ENCODE results near the gene ABTB2.

ABTB2 gene

DNA sequence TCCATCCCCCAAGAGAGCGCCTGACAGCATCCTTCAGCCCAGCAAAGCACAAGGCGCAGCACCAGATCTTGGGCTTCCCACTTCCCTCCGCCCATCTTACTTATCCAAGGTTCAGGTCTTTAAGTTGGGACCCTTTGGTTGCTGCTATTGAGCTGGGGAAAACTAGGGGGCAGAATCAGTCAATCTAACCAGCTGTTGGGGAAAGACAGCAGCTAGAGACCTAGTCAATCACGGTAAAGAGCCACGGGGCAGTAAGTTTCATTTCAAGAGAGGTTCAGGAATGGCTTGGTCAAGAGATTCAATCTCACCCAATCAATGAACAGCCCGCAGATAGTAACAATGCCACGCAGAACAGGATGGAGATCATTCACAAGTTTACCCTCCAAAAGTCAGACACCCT lies 1.7 kb downstream of the ABTB2 start:
- H3K27ac ChIP-seq (replicated peaks) = no peak overlapping the region
- TF ChIP-seq, protein P1, sequence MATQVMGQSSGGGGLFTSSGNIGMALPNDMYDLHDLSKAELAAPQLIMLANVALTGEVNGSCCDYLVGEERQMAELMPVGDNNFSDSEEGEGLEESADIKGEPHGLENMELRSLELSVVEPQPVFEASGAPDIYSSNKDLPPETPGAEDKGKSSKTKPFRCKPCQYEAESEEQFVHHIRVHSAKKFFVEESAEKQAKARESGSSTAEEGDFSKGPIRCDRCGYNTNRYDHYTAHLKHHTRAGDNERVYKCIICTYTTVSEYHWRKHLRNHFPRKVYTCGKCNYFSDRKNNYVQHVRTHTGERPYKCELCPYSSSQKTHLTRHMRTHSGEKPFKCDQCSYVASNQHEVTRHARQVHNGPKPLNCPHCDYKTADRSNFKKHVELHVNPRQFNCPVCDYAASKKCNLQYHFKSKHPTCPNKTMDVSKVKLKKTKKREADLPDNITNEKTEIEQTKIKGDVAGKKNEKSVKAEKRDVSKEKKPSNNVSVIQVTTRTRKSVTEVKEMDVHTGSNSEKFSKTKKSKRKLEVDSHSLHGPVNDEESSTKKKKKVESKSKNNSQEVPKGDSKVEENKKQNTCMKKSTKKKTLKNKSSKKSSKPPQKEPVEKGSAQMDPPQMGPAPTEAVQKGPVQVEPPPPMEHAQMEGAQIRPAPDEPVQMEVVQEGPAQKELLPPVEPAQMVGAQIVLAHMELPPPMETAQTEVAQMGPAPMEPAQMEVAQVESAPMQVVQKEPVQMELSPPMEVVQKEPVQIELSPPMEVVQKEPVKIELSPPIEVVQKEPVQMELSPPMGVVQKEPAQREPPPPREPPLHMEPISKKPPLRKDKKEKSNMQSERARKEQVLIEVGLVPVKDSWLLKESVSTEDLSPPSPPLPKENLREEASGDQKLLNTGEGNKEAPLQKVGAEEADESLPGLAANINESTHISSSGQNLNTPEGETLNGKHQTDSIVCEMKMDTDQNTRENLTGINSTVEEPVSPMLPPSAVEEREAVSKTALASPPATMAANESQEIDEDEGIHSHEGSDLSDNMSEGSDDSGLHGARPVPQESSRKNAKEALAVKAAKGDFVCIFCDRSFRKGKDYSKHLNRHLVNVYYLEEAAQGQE (IDR thresholded peaks at IDR 0.05; ENCODE audit: insufficient replicate concordance, low read depth) = no peak
- TF ChIP-seq, protein P2, sequence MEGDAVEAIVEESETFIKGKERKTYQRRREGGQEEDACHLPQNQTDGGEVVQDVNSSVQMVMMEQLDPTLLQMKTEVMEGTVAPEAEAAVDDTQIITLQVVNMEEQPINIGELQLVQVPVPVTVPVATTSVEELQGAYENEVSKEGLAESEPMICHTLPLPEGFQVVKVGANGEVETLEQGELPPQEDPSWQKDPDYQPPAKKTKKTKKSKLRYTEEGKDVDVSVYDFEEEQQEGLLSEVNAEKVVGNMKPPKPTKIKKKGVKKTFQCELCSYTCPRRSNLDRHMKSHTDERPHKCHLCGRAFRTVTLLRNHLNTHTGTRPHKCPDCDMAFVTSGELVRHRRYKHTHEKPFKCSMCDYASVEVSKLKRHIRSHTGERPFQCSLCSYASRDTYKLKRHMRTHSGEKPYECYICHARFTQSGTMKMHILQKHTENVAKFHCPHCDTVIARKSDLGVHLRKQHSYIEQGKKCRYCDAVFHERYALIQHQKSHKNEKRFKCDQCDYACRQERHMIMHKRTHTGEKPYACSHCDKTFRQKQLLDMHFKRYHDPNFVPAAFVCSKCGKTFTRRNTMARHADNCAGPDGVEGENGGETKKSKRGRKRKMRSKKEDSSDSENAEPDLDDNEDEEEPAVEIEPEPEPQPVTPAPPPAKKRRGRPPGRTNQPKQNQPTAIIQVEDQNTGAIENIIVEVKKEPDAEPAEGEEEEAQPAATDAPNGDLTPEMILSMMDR (IDR thresholded peaks at IDR 0.05; ENCODE audit: insufficient read depth, low read length) = no peak
- TF ChIP-seq POLR2AphosphoS5 (IDR thresholded peaks at IDR 0.05; ENCODE audit: low read depth) (no peak), SPI1 (IDR thresholded peaks at IDR 0.05; ENCODE audit: borderline replicate concordance, low read depth) (no peak), GABPA (IDR thresholded peaks at IDR 0.05; ENCODE audit: low read depth) (no peak)
- peak overlapping the region; percentile 56 for H3K4me3 ChIP-seq (replicated peaks; ENCODE audit: insufficient read depth, low read length)
- H3K27me3 ChIP-seq (ENCODE audit: insufficient read depth, poor library complexity, severe bottlenecking) = no peaks in the 10 kb centered on the region
- DNase-seq (ENCODE audit: low read depth in 1 of 2, low spot score in 1 of 2) = no peak

DNA sequence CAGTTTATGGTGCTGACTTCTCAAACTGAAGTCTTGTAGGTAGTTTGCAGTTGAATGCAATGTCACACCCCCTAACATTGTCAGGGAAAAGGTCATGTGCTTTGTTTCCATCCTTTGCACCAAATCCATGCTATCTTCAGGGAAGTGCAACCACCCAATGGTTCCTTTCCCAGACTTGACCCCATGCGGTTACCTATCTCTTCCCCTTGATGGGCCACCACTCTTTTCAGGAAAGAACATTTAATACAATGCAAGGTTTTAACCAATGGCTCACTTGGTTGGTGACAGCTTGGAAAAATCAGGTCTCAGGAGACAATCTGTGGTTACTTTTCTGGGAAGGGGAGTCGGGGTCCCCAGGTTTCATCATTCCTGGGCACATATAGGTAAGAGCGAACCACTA lies 2.1 kb downstream of the ABTB2 start:
- no peak for TF ChIP-seq POLR2AphosphoS5 (IDR thresholded peaks at IDR 0.05; ENCODE audit: low read depth)
- TF ChIP-seq, protein P1 (IDR thresholded peaks at IDR 0.05; ENCODE audit: insufficient replicate concordance, low read depth) = no peak
- no peak for TF ChIP-seq GABPA (IDR thresholded peaks at IDR 0.05; ENCODE audit: low read depth)
- no peak for TF ChIP-seq SPI1 (IDR thresholded peaks at IDR 0.05; ENCODE audit: borderline replicate concordance, low read depth)
- TF ChIP-seq, protein P2 (IDR thresholded peaks at IDR 0.05; ENCODE audit: insufficient read depth, low read length) = no peak
- peak overlapping the region; percentile 56 for H3K4me3 ChIP-seq (replicated peaks; ENCODE audit: insufficient read depth, low read length)
- no peak for DNase-seq (ENCODE audit: low read depth in 1 of 2, low spot score in 1 of 2)
- no peaks in the 10 kb centered on the region for H3K27me3 ChIP-seq (ENCODE audit: insufficient read depth, poor library complexity, severe bottlenecking)
- H3K27ac ChIP-seq (replicated peaks) = no peak overlapping the region

DNA sequence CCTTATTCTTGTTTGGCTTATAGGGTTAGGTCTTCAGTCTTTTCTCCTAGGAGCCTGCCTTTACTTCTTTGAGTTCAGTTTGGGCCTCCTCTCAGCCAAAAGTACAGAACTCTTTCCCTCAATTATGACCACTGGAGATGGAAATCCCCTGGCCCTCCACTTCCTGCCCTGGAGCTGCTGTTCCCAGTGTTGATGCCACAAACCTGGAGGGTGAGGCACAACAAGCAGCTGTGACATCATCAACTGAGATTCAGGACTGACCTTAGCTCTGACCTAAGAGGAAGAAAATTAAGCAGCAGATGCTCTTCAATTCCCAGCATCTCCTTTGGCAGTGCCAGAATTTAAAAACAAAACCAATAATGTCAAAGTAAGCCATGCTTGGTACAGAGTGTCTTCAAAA lies 3.0 kb downstream of the ABTB2 start:
- no peak overlapping the region for H3K27ac ChIP-seq (replicated peaks)
- no peak for DNase-seq (ENCODE audit: low read depth in 1 of 2, low spot score in 1 of 2)
- TF ChIP-seq, protein P1 (IDR thresholded peaks at IDR 0.05; ENCODE audit: insufficient replicate concordance, low read depth) = no peak
- TF ChIP-seq, protein P2 (IDR thresholded peaks at IDR 0.05; ENCODE audit: insufficient read depth, low read length) = no peak
- no peak for TF ChIP-seq GABPA (IDR thresholded peaks at IDR 0.05; ENCODE audit: low read depth)
- no peak for TF ChIP-seq SPI1 (IDR thresholded peaks at IDR 0.05; ENCODE audit: borderline replicate concordance, low read depth)
- TF ChIP-seq POLR2AphosphoS5 (IDR thresholded peaks at IDR 0.05; ENCODE audit: low read depth) = no peak
- no peaks in the 10 kb centered on the region for H3K27me3 ChIP-seq (ENCODE audit: insufficient read depth, poor library complexity, severe bottlenecking)
- H3K4me3 ChIP-seq (replicated peaks; ENCODE audit: insufficient read depth, low read length) = no peak overlapping the region
